Fibroblast of skin of left biceps (primary cell): ENCODE results near the gene EXOC3L2.
A peak's percentile ranks its signal among the peaks of the same experiment; 100 is the strongest.

Source experiments
- DNase-seq, 2 experiments: peaks; one replicate each; pipeline ENCODE4 v3.0.0-alpha.2; 2013; ENCODE audit warnings: low read depth in 2 of 2

The EXOC3L2 gene

GRCh38 chr19:45179892-45180370 is 65.3 kb downstream of the EXOC3L2 start:
- DNase-seq = no peak

GRCh38 chr19:45179072-45179891 is 65.9 kb downstream of the EXOC3L2 start:
- DNase-seq = no peak

- DNase-seq = peak; percentile 100
These were observed 66.7 kb downstream of the EXOC3L2 start, which contains the start of gene BLOC1S3 for GRCh38 chr19:45178262-45179071. TSS of gene BLOC1S3 (plus strand) at chr19:45178784. CDS start at chr19:45179297, 513 bp downstream.

GRCh38 chr19:45177817-45178261 is 67.4 kb downstream of the EXOC3L2 start, which contains the start of gene TRAPPC6A:
TSS of gene TRAPPC6A (minus strand) at chr19:45178237. CDS start at chr19:45178218, 19 bp downstream.
- DNase-seq = no peak

GRCh38 chr19:45175515-45176345 is 69.5 kb downstream of the EXOC3L2 start:
- no peak for DNase-seq

GRCh38 chr19:45173816-45174215 is 71.4 kb downstream of the EXOC3L2 start:
- no peak for DNase-seq

GRCh38 chr19:45172611-45173208 is 72.5 kb downstream of the EXOC3L2 start:
- no peak for DNase-seq

- no peak for DNase-seq
These were observed 73.0 kb downstream of the EXOC3L2 start for GRCh38 chr19:45172173-45172572.

GRCh38 chr19:45171211-45171623 is 74.0 kb downstream of the EXOC3L2 start:
- no peak for DNase-seq

- DNase-seq = no peak
These were observed 74.8 kb downstream of the EXOC3L2 start for GRCh38 chr19:45170146-45171106.

GRCh38 chr19:45169602-45170001 is 75.6 kb downstream of the EXOC3L2 start:
- no peak for DNase-seq

- no peak for DNase-seq
These were observed 76.3 kb downstream of the EXOC3L2 start for GRCh38 chr19:45168767-45169351.

GRCh38 chr19:45166723-45167252 is 78.4 kb downstream of the EXOC3L2 start:
- DNase-seq = no peak

GRCh38 chr19:45164577-45165335 is 80.5 kb downstream of the EXOC3L2 start:
- DNase-seq = no peak

GRCh38 chr19:45163751-45164460 is 81.3 kb downstream of the EXOC3L2 start:
- no peak for DNase-seq

- no peak for DNase-seq
These were observed 82.1 kb downstream of the EXOC3L2 start for GRCh38 chr19:45163156-45163555.

- DNase-seq = no peak
These were observed 82.5 kb downstream of the EXOC3L2 start for GRCh38 chr19:45162608-45163143.
